Gastroesophageal sphincter (tissue), 4 donors: ENCODE measurements around the gene SCFD2. TPM values are rescaled to one million over a fixed set of nuclear protein-coding genes. Genes with fewer than 3 reads are reported as not detected.

Experiments used
- ATAC-seq: fragments of 150-250 bp; one replicate; pipeline ENCODE4 v1.9.1; 2016; ENCODE audit warnings: mild to moderate bottlenecking, moderate library complexity
- H3K27ac ChIP-seq, 4 donors: fragments of 200-600 bp; sonication (generic) in 3 of 4; 1 replicate in 3 of 4; 2 replicates in 1 of 4; pipeline ENCODE4 v1.5.1; 2016 to 2019
- H3K27me3 ChIP-seq: fragments of 200-600 bp; sonication (generic); one replicate; pipeline ENCODE4 v1.5.1; 2019
- H3K36me3 ChIP-seq, 2 donors: fragments of 200-600 bp; sonication (generic); one replicate each; pipeline ENCODE4 v1.5.1; 2019; ENCODE audit warnings: control low read depth in 1 of 2
- H3K4me1 ChIP-seq, 3 donors: fragments of 200-600 bp; sonication (generic); 1 replicate in 2 of 3; 2 replicates in 1 of 3; pipeline ENCODE4 v1.5.1; 2016 to 2019; ENCODE audit warnings: control low read depth in 2 of 3
- H3K4me3 ChIP-seq, 2 donors: fragments of 200-600 bp; sonication (generic); one replicate each; pipeline ENCODE4 v1.5.1; 2019; ENCODE audit warnings: mild to moderate bottlenecking in 1 of 2, moderate library complexity in 1 of 2
- H3K9me3 ChIP-seq, 3 donors: fragments of 200-600 bp; sonication (generic); one replicate each; pipeline ENCODE4 v1.5.1; 2017 to 2019; ENCODE audit warnings: control low read depth in 2 of 3
- CTCF ChIP-seq, 4 experiments: fragments of 200-600 bp in 2 of 4; fragments of 450-650 bp in 2 of 4; sonication (generic) in 1 of 4; IDR thresholded peaks; one replicate each; pipeline ENCODE4 v1.5.1; 2017 to 2019; ENCODE audit warnings: antibody characterized with exemption in 4 of 4, mild to moderate bottlenecking in 2 of 4, moderate library complexity in 2 of 4
- EP300 ChIP-seq: sonication (generic); formaldehyde crosslinking; IDR thresholded peaks from one replicate; pipeline ENCODE4 v1.6.1; 2017; ENCODE audit warnings: antibody characterized with exemption, mild to moderate bottlenecking
- POLR2A ChIP-seq, 2 donors: fragments of 450-650 bp; IDR thresholded peaks; one replicate each; pipeline ENCODE4 v1.6.1; 2017; ENCODE audit warnings: antibody characterized with exemption in 2 of 2, mild to moderate bottlenecking in 2 of 2, moderate library complexity in 1 of 2
- POLR2AphosphoS5 ChIP-seq: sonication (generic); formaldehyde crosslinking; IDR thresholded peaks from one replicate; pipeline ENCODE4 v1.6.1; 2017; ENCODE audit warnings: antibody characterized with exemption
- WGBS, 2 donors: methylation state at CpG; one replicate each; pipeline ENCODE4 v1.1.5; 2018; ENCODE audit warnings: low coverage in 1 of 2; 5-methylcytosine and 5-hydroxymethylcytosine counted together
- total RNA-seq, 4 donors: library from RNA; depleted of rRNA; stranded (reverse); fragments of >200 nt; gene quantifications; one replicate each; pipeline ENCODE4 v1.1.0, GENCODE V29; 2016

Gene SCFD2
- total RNA-seq, 4 donors from 2014 or later: 8.9 to 17.6 (median 14.6) TPM

- no peak overlapping the region for H3K4me3 ChIP-seq
- no peak for ATAC-seq
- H3K27ac ChIP-seq: no peak overlapping the region
- TF ChIP-seq POLR2A (IDR thresholded peaks at IDR 0.05): no peak
- TF ChIP-seq EP300: no peak
- TF ChIP-seq CTCF (IDR thresholded peaks at IDR 0.05): no peak
- H3K4me1 ChIP-seq: no peaks in the 10 kb centered on the region
- H3K9me3 ChIP-seq: no peaks in the 10 kb centered on the region
- no peaks in the 10 kb centered on the region for H3K36me3 ChIP-seq
- WGBS, 2 donors: 89 to 100% methylated on average over 1 of the region's 1 CpG
- H3K27me3 ChIP-seq: no peaks in the 10 kb centered on the region
Observed at GRCh38 chr4:53049528-53049927, 316.3 kb downstream of the SCFD2 start.

GRCh38 chr4:53044651-53044960, 321.3 kb downstream of the SCFD2 start:
- no peaks in the 10 kb centered on the region for H3K4me1 ChIP-seq
- TF ChIP-seq CTCF (IDR thresholded peaks at IDR 0.05) (no peak), POLR2AphosphoS5 (no peak), POLR2A (IDR thresholded peaks at IDR 0.05) (no peak), EP300 (no peak)
- H3K27ac ChIP-seq: no peak overlapping the region
- H3K27me3 ChIP-seq: no peaks in the 10 kb centered on the region
- no CpG with 5 or more reads among the region's 2 CpGs for WGBS, 2 donors
- no peaks in the 10 kb centered on the region for H3K9me3 ChIP-seq
- no peak overlapping the region for H3K4me3 ChIP-seq
- ATAC-seq: no peak
- H3K36me3 ChIP-seq: no peaks in the 10 kb centered on the region

- Histone ChIP-seq H3K9me3 (no peaks in the 10 kb centered on the region), H3K27me3 (no peaks in the 10 kb centered on the region), H3K4me1 (no peaks in the 10 kb centered on the region), H3K36me3 (no peaks in the 10 kb centered on the region), H3K27ac (no peak overlapping the region), H3K4me3 (no peak overlapping the region)
- TF ChIP-seq POLR2AphosphoS5: no peak
- no peak for TF ChIP-seq EP300
- no peak for TF ChIP-seq CTCF (IDR thresholded peaks at IDR 0.05)
- TF ChIP-seq POLR2A (IDR thresholded peaks at IDR 0.05): no peak
- 72 to 93% methylated on average over 4 of the region's 4 CpGs for WGBS, 2 donors
- ATAC-seq: no peak
Observed at GRCh38 chr4:53043891-53044650, 321.8 kb downstream of the SCFD2 start.

- no peaks in the 10 kb centered on the region for H3K27me3 ChIP-seq
- no peaks in the 10 kb centered on the region for H3K9me3 ChIP-seq
- no peak overlapping the region for H3K27ac ChIP-seq
- H3K36me3 ChIP-seq: no peaks in the 10 kb centered on the region
- 67 to 76% methylated on average over 3 of the region's 3 CpGs for WGBS, 2 donors
- no peak overlapping the region for H3K4me3 ChIP-seq
- no peak for ATAC-seq
- TF ChIP-seq CTCF (IDR thresholded peaks at IDR 0.05): no peak
- TF ChIP-seq POLR2A (IDR thresholded peaks at IDR 0.05): no peak
- TF ChIP-seq EP300: no peak
- no peak for TF ChIP-seq POLR2AphosphoS5
- H3K4me1 ChIP-seq: no peaks in the 10 kb centered on the region
Observed at GRCh38 chr4:53043055-53043454, 322.8 kb downstream of the SCFD2 start.

- Histone ChIP-seq H3K4me1 (no peaks in the 10 kb centered on the region), H3K27me3 (no peaks in the 10 kb centered on the region), H3K9me3 (no peaks in the 10 kb centered on the region), H3K27ac (no peak overlapping the region), H3K4me3 (no peak overlapping the region), H3K36me3 (no peaks in the 10 kb centered on the region)
- 73 to 95% methylated on average over 2 of the region's 2 CpGs for WGBS, 2 donors
- ATAC-seq: no peak
- TF ChIP-seq EP300: no peak
- no peak for TF ChIP-seq POLR2AphosphoS5
- TF ChIP-seq CTCF (IDR thresholded peaks at IDR 0.05): no peak
- no peak for TF ChIP-seq POLR2A (IDR thresholded peaks at IDR 0.05)
Observed at GRCh38 chr4:53040851-53041250, 325.0 kb downstream of the SCFD2 start.
